Sigmoid colon (tissue), 4 donors: ENCODE results near the gene ATP5MC3.

ENCODE experiments used
- EP300 ChIP-seq, 4 donors: sonication (generic); formaldehyde crosslinking; IDR thresholded peaks; one replicate each; pipeline ENCODE4 v1.6.1; 2017; ENCODE audit warnings: antibody characterized with exemption in 4 of 4
- POLR2A ChIP-seq, 2 donors: fragments of 450-650 bp; IDR thresholded peaks; one replicate each; pipeline ENCODE4 v1.6.1; 2016; ENCODE audit warnings: antibody characterized with exemption in 2 of 2, mild to moderate bottlenecking in 2 of 2, moderate library complexity in 2 of 2
- POLR2AphosphoS5 ChIP-seq, 4 donors: sonication (generic); formaldehyde crosslinking; IDR thresholded peaks; one replicate each; pipeline ENCODE4 v1.6.1; 2017; ENCODE audit warnings: antibody characterized with exemption in 4 of 4
- TF ChIP-seq, protein P1 (sequence below), 4 experiments: fragments of 450-650 bp in 3 of 4; fragments of 200-600 bp in 1 of 4; IDR thresholded peaks; one replicate each; pipeline ENCODE4 v1.5.1; 2016 to 2019; ENCODE audit warnings: antibody characterized with exemption in 4 of 4, mild to moderate bottlenecking in 3 of 4, moderate library complexity in 2 of 4

DNA sequence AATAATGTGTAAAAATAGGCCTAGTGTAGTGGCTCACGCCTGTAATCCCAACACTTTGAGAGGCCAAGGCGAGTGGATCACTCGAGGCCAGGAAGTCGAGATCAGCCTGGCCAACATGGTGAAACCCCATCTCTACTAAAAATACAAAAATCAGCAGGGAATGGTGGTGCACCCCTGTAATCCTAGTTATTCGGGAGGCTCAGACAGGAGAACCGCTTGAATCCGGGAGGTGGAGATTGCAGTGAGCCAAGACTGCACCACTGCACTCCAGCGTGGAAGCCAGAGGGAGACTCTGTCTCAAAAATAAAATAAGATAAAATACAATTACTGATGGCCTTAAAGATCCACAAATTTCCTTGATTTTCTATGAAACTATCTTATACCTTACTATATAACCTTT lies 17.3 kb downstream of the ATP5MC3 start:
- TF ChIP-seq, protein P1, sequence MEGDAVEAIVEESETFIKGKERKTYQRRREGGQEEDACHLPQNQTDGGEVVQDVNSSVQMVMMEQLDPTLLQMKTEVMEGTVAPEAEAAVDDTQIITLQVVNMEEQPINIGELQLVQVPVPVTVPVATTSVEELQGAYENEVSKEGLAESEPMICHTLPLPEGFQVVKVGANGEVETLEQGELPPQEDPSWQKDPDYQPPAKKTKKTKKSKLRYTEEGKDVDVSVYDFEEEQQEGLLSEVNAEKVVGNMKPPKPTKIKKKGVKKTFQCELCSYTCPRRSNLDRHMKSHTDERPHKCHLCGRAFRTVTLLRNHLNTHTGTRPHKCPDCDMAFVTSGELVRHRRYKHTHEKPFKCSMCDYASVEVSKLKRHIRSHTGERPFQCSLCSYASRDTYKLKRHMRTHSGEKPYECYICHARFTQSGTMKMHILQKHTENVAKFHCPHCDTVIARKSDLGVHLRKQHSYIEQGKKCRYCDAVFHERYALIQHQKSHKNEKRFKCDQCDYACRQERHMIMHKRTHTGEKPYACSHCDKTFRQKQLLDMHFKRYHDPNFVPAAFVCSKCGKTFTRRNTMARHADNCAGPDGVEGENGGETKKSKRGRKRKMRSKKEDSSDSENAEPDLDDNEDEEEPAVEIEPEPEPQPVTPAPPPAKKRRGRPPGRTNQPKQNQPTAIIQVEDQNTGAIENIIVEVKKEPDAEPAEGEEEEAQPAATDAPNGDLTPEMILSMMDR (IDR thresholded peaks at IDR 0.05) = no peak
- no peak for TF ChIP-seq POLR2A (IDR thresholded peaks at IDR 0.05)
- TF ChIP-seq EP300 (IDR thresholded peaks at IDR 0.05) = no peak
- TF ChIP-seq POLR2AphosphoS5 (IDR thresholded peaks at IDR 0.05) = no peak
